ENCODE results near the gene ACRBP. TPM values are rescaled to one million over a fixed set of nuclear protein-coding genes. Genes with fewer than 3 reads are reported as not detected.

Gene ACRBP
- 1 to 10 TPM; 2.1 to 2.8 TPM for total RNA-seq

DNA sequence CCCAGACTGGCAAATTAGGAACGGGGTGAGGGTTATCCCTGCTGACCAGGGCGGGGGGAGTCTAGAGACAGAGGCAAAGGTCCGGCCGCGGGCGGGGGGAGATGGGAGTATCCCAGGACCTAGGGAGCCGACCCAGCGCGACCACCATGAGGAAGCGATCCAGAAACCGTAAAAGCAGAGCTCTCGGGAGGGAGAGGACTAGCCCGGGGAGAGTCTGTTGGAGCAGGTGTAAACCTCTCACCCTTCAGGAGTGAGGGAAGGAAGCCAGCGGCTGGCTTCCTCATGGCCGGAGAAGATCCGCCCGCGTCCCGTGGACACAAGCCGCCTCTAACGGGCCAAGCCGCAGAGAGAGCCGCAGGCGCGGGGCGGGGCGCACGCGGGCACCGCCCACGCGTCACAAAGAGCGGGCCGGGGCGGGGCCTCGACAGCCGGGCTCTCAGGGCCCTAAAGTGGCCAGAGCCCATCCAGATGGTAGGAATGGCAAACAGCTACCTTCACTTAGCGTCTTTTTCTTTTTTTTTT, at the start of gene ACRBP:
Gene ACRBP, minus strand, starts transcription at position 350 of the 522 bp plus-strand sequence. Its CDS starts 66 bp downstream, at position 284.
- Mint-ChIP-seq H3K27ac (peak within 1 kb of the TSS; percentile 23 to 80), H3K9me3 (peaks cover 6 to 16% of the 10 kb centered on the region in 2 donors), H3K36me3 (peaks cover 18 to 43% of the 10 kb centered on the region in 2 donors)
- peak; percentile 78 to 91 for ATAC-seq
- peak; percentile 55 to 69 for DNase-seq (ENCODE audit: low spot score in 2 of 2)

DNA sequence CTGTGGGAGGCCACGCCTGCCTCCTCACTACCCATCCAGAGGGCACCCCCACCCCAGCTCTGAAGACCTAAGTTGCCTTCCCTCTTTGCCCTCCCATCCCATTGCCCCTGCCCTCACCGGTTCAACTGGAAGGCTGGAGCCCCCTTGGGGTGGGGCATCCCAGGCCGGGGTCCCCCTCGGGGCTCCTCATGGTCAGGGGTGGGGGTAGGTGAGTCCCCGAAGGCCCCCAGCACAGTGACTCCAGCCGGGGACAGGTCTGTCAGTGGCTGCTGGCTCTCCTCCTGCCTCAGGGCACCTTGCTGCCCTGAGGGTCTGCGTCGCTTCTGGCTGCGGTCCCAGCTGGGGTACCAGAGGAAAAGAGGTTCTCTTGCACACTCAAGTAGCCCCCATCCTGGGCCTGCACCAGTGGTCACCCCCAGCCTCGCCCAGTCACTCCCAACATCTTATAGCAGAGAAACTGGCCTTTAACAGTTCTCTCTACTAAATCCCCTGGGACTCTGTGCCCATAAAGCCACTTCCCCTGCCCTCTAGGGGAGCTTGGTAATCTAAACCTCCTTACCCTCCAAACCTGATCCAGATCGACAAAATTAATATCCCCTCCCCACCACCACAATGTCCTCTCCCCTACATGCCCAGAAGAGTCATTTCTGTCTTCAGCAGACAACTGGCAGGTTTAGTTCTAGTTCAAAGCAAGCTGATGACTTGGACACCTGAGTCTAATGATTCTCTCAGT, 48.2 kb upstream of the ACRBP start:
- Mint-ChIP-seq H3K27ac (no peak overlapping the region), H3K36me3 (no peaks in the 10 kb centered on the region), H3K9me3 (no peaks in the 10 kb centered on the region)
- ATAC-seq (no peak), DNase-seq (ENCODE audit: low spot score in 2 of 2) (no peak)

DNA sequence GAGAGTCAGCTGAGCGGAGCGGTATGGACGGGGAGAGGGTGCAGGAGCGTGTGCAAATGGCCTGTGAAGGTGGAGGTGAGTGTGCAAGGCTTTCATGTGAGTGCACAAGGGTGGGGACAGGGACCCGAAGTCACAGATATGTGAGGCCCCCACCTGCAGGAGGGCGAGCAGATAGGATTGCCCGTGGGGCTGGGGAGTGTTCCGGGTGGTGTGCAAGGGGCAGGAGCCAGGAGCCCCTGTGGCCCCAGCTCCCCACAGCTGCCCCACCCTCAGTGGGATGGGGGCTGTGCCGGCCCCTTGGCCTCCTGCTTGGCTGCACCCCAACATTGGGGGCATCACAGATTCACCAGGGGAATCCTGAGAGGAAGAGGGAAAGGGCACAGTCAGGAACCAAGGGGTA, 47.5 kb upstream of the ACRBP start:
- Mint-ChIP-seq H3K27ac (peak overlapping the region in 1 of 2 donors; percentile 73), H3K9me3 (no peaks in the 10 kb centered on the region), H3K36me3 (no peaks in the 10 kb centered on the region)
- ATAC-seq (no peak), DNase-seq (ENCODE audit: low spot score in 2 of 2) (no peak)

DNA sequence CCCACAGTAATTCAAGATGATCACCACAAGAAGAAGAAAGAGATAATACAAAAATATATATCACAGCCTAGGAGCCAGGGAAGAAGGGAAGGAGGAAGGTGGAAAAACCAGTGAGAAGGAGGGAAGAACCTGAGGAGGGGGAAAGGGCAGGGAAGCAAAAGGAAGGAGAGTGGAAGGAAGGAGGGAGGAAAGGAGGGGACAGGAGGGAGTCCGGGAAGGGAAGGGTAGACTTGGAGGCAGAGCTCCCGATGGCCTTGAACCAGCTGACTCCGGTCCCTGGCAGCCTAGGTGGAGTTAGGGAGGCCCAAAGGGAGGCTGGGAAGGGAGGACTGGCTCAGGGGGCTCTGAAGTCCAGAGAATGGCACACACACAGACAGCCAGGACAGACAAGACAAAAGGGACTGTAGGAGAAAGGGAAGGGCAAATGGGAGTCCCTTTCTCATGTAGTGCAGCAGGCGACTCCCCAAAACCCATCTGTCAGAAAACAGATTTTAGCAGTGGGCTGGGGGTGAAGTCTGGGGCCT, 46.7 kb upstream of the ACRBP start:
- DNase-seq (ENCODE audit: low spot score in 2 of 2) = no peak
- peak overlapping the region in 1 of 2 donors; percentile 58 for H3K27ac Mint-ChIP-seq
- no peaks in the 10 kb centered on the region for H3K9me3 Mint-ChIP-seq
- no peaks in the 10 kb centered on the region for H3K36me3 Mint-ChIP-seq
- no peak for ATAC-seq

DNA sequence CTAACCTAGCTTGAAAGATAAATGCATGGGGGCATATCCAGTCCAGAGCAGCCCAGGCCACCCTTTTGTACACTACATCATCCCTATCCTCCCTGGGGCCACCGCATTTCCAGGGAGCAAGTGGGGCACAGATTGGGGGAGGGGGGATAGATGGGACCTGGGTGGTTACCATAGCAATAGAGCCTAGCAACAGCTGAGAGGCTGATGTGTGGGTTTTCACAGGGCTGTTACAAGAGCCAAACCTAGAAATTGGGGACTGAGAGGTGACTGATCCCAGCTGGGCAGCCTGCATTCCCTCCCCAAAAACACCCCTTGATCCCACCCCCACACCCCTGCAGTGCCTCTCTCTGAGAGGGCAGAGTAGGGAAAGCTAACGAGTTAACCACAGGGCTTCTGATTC, 45.7 kb upstream of the ACRBP start:
- DNase-seq (ENCODE audit: low spot score in 2 of 2) (no peak), ATAC-seq (no peak)
- Mint-ChIP-seq H3K27ac (peak overlapping the region; percentile 4 to 15), H3K9me3 (no peaks in the 10 kb centered on the region), H3K36me3 (peaks cover 5% of the 10 kb centered on the region in 2 donors)

DNA sequence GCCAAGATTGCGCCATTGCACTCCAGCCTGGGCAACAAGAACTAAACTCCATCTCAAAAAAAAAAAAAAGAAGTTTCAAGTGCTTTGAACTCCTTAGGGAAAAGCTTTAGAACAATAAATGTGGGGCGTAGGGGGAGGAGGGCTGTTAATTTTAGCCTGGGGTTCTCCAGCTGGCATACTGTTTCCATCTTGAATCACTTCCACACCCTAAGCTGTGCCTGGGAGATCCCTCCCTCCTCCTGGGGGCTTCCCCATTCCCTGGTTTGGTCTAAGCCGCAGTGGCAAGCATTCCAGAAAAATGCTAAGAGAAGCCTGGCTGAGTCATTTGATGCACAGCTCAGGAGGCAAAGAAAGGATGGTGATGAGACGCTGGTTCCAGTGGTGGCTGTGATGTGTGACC, 44.2 kb upstream of the ACRBP start:
- Mint-ChIP-seq H3K27ac (peak overlapping the region in 1 of 2 donors; percentile 71), H3K9me3 (no peaks in the 10 kb centered on the region), H3K36me3 (peaks cover 10 to 18% of the 10 kb centered on the region in 2 donors)
- peak in 1 of 2 donors; percentile 4 for ATAC-seq
- DNase-seq (ENCODE audit: low spot score in 2 of 2) = no peak

DNA sequence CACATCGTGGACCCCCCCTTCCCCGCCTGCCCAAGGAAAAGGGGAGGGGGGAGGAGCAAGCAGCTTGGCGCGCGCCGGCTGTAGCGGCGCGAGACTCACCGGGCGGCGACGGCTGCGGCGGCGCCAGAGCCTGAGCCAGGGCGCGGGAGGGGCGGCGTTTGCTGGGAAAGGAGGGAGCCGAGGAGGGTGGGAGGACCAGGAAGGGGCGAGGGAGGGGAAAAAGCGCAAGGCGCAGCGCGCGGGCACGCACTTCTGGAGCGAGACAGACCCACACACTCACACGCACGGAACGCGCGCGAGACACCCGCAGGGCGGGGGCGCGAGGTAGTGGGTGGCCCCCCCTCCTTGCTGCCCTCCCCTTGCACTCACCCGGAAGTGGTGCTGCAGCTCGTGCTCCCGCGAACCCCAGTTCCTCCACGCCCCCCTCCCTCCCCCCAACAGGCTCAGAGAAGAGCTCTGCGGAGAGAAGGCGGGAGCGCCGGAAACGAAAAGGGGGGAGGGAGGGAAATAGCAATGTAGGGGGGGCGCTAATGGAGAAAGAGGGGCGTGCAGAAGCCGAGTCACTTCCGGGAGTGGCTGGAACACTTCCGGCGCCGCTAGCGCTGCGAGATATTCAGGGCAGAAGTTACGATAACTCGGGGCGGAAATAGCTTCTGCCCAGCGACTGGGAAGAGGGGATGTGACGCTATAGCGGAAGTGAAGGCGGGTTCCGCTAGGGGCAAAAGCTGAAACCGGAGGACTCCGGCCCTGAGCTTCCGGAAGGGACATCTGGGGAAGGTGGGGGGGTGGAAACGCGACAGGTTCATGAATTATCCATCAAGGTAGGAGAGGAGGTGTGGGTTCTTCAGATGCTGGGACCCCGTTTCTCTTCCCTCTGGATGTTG, 42.0 kb upstream of the ACRBP start, which contains the start of gene ZNF384:
Gene ZNF384, minus strand, starts transcription at position 377 of the 884 bp plus-strand sequence. CDS start 9,855 bp downstream, outside the sequence.
- ATAC-seq (peak; percentile 91 to 92), DNase-seq (ENCODE audit: low spot score in 2 of 2) (peak; percentile 83 to 95)
- Mint-ChIP-seq H3K9me3 (no peaks in the 10 kb centered on the region), H3K27ac (peak within 1 kb of the TSS; percentile 90 to 96), H3K36me3 (peaks cover 10 to 26% of the 10 kb centered on the region in 2 donors)

DNA sequence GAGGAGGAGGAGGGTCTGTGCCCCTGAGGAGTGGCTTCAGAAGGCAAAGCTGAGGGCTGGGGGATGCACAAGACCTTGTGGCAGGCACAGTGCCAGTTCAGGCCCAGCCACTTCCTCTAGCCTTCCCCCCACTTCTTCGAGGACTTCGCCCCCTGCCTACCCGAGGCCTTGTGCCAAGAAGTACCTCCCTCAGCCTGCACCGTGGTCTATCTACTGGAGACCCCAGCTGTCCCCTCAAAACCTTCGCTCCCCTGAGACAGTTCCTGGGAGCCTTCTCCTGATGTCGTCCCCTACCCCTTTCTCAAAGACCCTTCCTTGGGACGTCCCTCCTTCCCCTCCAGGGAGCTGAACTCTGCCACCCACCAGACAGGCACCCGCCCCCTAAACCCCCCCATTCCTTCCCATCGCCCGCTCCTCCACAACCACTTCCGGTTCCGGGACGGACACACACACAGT, 41.3 kb upstream of the ACRBP start:
- Mint-ChIP-seq H3K27ac (peak overlapping the region; percentile 82 to 90), H3K9me3 (no peaks in the 10 kb centered on the region), H3K36me3 (peaks cover 10 to 26% of the 10 kb centered on the region in 2 donors)
- ATAC-seq (no peak), DNase-seq (ENCODE audit: low spot score in 2 of 2) (peak in 1 of 2 donors; percentile 34)

DNA sequence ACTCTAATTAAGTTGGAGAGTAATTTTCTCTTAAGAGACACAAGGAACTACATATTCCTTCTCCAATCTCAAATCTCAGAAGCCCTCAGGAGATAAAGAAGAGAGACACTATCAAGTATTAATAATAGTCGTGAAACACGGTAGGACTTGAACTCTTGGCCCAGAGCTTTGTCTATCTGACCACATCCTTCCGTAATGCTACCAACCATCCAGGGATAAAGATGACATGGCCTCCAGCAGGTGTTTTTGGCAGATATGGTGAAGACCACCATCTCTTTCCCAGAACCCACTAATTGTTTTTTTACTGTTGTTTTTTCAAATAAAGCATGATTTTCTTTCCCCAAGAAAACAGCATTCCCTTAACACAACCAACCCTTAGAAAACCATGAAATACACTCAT, 38.6 kb upstream of the ACRBP start:
- Mint-ChIP-seq H3K9me3 (no peaks in the 10 kb centered on the region), H3K36me3 (peaks cover 10 to 26% of the 10 kb centered on the region in 2 donors), H3K27ac (no peak overlapping the region)
- ATAC-seq (no peak), DNase-seq (ENCODE audit: low spot score in 2 of 2) (no peak)

DNA sequence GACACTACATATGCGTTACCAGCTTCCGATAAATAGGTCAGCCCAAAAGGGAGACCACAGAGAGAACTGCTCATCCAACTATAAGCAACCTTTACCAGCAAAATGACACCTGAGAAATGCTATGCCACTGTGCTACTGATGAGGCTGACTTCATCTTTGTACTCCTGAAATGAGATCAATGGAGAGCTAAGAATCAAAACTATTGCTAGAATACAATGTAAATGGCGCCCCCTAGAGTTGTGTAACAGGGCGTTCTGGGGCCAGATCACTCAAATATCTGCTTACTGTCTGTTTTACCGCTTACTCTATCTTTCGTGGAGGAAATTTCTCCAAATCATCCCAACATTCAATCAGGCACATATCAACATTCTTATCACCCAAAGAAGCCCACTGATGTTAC, 37.4 kb upstream of the ACRBP start:
- Mint-ChIP-seq H3K36me3 (peaks cover 10 to 26% of the 10 kb centered on the region in 2 donors), H3K27ac (peak overlapping the region; percentile 10 to 39), H3K9me3 (no peaks in the 10 kb centered on the region)
- peak; percentile 1 to 2 for ATAC-seq
- peak in 1 of 2 donors; percentile 67 for DNase-seq (ENCODE audit: low spot score in 2 of 2)

DNA sequence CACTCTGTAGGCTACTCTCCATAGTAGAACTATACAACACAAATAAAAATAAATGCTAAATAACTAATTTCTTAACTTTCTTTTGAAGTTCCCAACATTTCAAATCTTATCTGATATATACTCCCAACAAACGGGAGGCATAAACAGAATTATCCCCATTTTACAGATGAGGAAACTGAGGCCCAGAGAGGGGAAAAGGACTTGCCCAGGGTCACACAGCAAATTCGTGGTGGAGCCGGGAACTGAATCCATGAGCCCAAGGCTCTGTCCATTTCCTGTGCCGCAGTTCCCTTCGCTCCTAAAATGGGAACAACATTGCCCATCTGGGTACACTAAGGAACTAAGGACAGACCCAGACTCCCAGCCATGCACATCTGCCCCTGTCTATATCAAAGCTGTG, 29.7 kb upstream of the ACRBP start:
- peaks cover 24 to 30% of the 10 kb centered on the region in 2 donors for H3K36me3 Mint-ChIP-seq
- no peak overlapping the region for H3K27ac Mint-ChIP-seq
- H3K9me3 Mint-ChIP-seq = no peaks in the 10 kb centered on the region
- no peak for ATAC-seq
- DNase-seq (ENCODE audit: low spot score in 2 of 2) = no peak

DNA sequence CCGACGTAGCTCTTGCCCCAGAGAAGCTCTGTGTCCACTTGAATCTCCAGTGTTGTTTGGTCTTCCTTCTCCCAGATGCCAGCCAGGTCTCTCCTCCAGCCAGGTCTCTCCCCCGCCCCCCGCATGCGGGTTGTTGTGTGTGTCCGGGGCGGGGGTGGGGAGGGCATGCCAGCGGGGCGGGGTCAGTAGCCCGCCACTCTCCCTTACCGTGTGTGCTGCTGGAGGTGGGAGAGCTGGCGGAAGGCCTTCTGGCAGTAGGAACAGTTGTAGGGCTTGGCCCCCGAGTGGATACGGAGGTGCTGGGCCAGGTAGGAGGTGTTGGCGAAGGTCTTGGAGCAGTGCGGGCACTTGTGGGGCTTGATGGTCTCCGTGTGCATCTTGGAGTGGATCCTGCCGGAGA, 24.9 kb upstream of the ACRBP start:
- peak overlapping the region in 1 of 2 donors; percentile 56 for H3K27ac Mint-ChIP-seq
- H3K36me3 Mint-ChIP-seq = peaks cover 32 to 47% of the 10 kb centered on the region in 2 donors
- no peaks in the 10 kb centered on the region for H3K9me3 Mint-ChIP-seq
- DNase-seq (ENCODE audit: low spot score in 2 of 2) = no peak
- ATAC-seq = no peak

DNA sequence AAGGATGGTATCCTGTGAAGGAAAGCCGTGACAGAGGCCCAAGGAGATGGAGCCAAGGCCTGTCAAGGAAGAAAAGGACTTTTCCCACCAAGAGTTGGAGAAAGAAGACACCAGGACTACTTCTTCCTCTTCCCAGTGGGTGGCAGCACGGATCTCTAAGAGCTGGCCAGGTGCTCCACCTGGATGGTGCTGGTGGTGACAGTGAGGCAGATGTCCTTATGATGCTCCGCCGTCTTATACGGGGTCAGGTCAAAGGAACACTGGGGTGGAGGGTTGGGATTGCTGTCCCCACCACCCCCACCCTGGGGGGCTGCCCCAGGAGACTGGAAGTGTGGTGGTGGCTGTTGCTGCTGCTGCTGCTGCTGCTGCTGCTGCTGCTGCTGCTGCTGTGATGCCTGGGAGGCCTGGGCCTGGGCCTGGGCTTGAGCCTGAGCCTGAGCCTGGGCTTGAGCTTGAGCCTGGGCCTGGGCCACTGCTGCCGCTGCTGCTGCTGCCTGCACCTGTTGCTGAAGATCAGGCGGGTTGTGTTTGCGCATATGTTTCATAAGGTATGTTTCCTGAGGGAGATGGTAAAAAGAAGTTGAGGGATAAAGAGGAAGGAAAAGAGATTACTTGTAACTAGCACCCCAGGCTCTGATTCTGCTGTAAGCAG, 20.5 kb upstream of the ACRBP start:
- ATAC-seq (no peak), DNase-seq (ENCODE audit: low spot score in 2 of 2) (no peak)
- H3K9me3 Mint-ChIP-seq = peaks cover 0 to 4% of the 10 kb centered on the region in 2 donors
- peaks cover 24 to 43% of the 10 kb centered on the region in 2 donors for H3K36me3 Mint-ChIP-seq
- peak overlapping the region; percentile 2 to 30 for H3K27ac Mint-ChIP-seq

DNA sequence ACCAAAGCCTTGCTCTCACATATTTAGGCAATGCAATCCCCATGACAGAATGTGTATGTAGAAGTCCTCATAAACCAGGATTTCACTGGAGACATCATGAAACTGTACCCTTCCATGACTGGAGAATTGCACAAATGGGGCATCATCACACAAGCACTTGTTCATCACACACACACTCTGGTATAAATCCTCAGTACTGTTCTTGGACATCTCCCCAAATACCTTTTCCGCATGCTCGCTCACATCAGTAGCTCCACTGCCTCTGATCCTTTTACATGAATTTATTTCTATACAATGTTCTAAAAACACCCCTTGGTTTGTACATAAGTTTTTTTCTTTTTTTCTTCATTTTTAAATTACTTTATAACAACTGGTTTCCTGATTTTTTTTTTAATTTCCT, 19.0 kb upstream of the ACRBP start:
- peaks cover 0 to 4% of the 10 kb centered on the region in 2 donors for H3K9me3 Mint-ChIP-seq
- no peak for ATAC-seq

DNA sequence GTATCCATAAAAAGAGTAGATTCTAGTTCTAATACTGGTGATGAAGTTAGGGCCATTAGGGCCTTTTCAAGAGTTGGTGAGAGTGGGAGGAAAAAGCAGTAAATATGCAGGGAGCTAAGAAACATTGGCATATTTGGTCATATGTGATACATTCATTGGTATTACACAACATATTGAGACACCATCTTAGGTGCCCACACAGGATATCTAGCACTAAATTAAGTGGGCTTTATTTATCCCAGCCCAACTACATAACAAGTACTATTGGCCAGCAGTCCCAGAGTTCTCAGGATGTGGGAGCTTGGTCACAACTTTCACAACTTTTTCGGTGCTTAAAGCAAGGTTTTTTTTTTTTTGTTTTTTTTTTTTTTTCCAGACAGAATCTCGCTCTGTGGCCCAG, 17.7 kb upstream of the ACRBP start:
- peak overlapping the region in 1 of 2 donors; percentile 90 for H3K27ac Mint-ChIP-seq

More for the DNA sequence above, 19.0 kb upstream of the ACRBP start:
- no peak for DNase-seq (ENCODE audit: low spot score in 2 of 2)
- Mint-ChIP-seq H3K27ac (no peak overlapping the region), H3K36me3 (peaks cover 19 to 31% of the 10 kb centered on the region in 2 donors)

More for the DNA sequence above, 17.7 kb upstream of the ACRBP start:
- no peak for ATAC-seq
- peaks cover 12 to 18% of the 10 kb centered on the region in 2 donors for H3K36me3 Mint-ChIP-seq
- peaks cover 0 to 4% of the 10 kb centered on the region in 2 donors for H3K9me3 Mint-ChIP-seq
- no peak for DNase-seq (ENCODE audit: low spot score in 2 of 2)
